GM12874 (cell line): Measurements from ENCODE around the gene ZKSCAN8.

Experiments
- TF ChIP-seq, protein P1 (sequence below): IDR thresholded peaks from 2 replicates; pipeline ENCODE4 v1.5.1; 2011; ENCODE audit warnings: low read depth, mild to moderate bottlenecking, control low read depth, low read length, moderate library complexity; ENCODE audit not compliant: insufficient read depth

Gene ZKSCAN8

DNA sequence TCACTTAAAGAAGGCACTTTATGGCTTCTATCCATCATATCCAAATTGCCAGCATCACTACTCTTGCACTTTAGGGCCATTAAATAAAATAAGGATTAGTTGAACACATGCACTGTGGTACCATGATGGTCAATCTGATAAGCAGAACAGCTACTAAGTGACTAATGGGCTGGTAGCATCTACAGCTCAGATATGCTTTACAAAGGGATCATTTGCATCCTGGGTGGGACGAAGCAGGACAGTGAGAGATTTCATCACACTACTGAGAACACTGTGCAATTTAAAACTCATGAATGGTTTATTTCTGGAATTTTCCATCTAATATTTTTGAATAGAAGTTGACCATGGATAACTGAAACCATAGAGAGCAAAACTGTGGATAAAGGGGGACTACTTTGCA lies 58.3 kb downstream of the ZKSCAN8 start:
- TF ChIP-seq, protein P1, sequence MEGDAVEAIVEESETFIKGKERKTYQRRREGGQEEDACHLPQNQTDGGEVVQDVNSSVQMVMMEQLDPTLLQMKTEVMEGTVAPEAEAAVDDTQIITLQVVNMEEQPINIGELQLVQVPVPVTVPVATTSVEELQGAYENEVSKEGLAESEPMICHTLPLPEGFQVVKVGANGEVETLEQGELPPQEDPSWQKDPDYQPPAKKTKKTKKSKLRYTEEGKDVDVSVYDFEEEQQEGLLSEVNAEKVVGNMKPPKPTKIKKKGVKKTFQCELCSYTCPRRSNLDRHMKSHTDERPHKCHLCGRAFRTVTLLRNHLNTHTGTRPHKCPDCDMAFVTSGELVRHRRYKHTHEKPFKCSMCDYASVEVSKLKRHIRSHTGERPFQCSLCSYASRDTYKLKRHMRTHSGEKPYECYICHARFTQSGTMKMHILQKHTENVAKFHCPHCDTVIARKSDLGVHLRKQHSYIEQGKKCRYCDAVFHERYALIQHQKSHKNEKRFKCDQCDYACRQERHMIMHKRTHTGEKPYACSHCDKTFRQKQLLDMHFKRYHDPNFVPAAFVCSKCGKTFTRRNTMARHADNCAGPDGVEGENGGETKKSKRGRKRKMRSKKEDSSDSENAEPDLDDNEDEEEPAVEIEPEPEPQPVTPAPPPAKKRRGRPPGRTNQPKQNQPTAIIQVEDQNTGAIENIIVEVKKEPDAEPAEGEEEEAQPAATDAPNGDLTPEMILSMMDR: no peak

DNA sequence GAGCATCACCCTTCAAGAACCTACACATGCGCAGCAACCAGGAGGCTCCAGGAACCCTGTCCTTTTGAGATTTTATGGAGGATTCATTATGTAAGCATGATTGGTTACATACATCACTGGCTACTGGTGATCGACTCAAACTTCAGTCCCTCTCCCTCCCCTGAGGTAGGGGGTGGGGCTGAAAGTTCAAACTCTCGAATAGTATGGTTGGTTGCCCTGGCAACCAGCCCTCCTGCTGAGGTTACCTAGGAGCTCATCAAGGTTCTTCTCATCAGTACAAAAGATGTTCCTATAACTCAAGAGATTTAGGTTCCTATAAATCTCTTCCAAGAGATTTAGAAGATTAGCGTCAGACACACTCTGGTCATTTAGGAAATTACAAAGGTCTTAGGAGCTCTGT lies 61.5 kb downstream of the ZKSCAN8 start:
- TF ChIP-seq, protein P1: no peak

- TF ChIP-seq, protein P1: no peak
These were observed 64.2 kb downstream of the ZKSCAN8 start for GRCh38 chr6:28205879-28206278.

GRCh38 chr6:28206527-28206926 lies 64.8 kb downstream of the ZKSCAN8 start:
- TF ChIP-seq, protein P1: no peak

- TF ChIP-seq, protein P1: no peak
These were observed 65.3 kb downstream of the ZKSCAN8 start for GRCh38 chr6:28206928-28207509.

GRCh38 chr6:28207510-28208110 lies 65.9 kb downstream of the ZKSCAN8 start:
- TF ChIP-seq, protein P1: no peak

DNA sequence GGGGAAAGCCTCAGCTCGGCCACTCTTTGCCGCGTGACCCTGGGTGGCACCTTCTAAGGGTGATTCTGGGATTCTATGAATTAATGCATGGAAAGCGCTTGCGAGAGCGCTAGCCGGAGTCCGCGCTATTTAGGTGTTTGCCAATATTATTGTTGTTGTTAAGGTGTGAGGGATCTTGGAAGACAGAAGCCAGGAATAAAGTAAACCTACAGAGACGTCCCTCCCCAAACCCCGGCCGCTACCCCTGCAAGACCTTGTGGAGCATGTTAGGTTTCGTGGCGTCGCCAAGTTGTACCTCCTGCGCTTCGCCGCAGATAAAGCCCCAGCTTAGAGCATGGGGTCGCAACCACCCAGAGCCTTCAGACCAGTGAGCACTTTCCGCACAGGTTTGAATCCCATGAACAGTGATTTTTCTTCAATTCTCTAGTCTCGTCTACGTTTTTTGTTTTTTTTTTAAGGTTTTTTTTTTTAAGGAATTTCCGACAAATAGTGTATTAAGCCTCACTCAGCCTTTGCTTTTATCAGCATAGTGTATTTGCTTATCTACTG lies 66.5 kb downstream of the ZKSCAN8 start:
- TF ChIP-seq, protein P1: no peak
